HFF-Myc (cell line): ENCODE data around the gene PRKAG2.
"Not testable (repeated sequence)": the region's sequence is repeated elsewhere in the genome, so short reads cannot be mapped to it uniquely, and the experiment has no call there.

ENCODE experiments used
- DNase-seq: peaks from one replicate; pipeline ENCODE4 v3.0.0-alpha.2; 2011; ENCODE audit warnings: low read depth; ENCODE audit errors: extremely low read depth
- H3K4me3 ChIP-seq: replicated peaks from 2 replicates; pipeline ENCODE4 v1.5.1; 2011; ENCODE audit warnings: low read depth, mild to moderate bottlenecking, control low read depth, low read length
- CTCF ChIP-seq: IDR thresholded peaks from 2 replicates; pipeline ENCODE4 v1.5.1; 2012; ENCODE audit warnings: mild to moderate bottlenecking, low read depth, low read length, control low read depth; ENCODE audit errors: missing control alignments

Gene PRKAG2

GRCh38 chr7:151754688-151755130 lies 122.2 kb downstream of the PRKAG2 start:
- TF ChIP-seq CTCF: no peak
- no peak for DNase-seq
- no peak overlapping the region for H3K4me3 ChIP-seq

GRCh38 chr7:151754142-151754590 lies 122.7 kb downstream of the PRKAG2 start:
- DNase-seq: peak; percentile 99
- no peak overlapping the region for H3K4me3 ChIP-seq
- TF ChIP-seq CTCF: peak; percentile 100

- no peak for TF ChIP-seq CTCF
- no peak for DNase-seq
- H3K4me3 ChIP-seq: no peak overlapping the region
These were observed 123.9 kb downstream of the PRKAG2 start for GRCh38 chr7:151752816-151753595.

- no peak for DNase-seq
- TF ChIP-seq CTCF: no peak
- no peak overlapping the region for H3K4me3 ChIP-seq
These were observed 124.9 kb downstream of the PRKAG2 start for GRCh38 chr7:151752037-151752436.

- no peak for DNase-seq
- TF ChIP-seq CTCF: no peak
- no peak overlapping the region for H3K4me3 ChIP-seq
These were observed 128.2 kb downstream of the PRKAG2 start for GRCh38 chr7:151748733-151749132.

GRCh38 chr7:151748021-151748420 lies 128.9 kb downstream of the PRKAG2 start:
- H3K4me3 ChIP-seq, DNase-seq: not testable (repeated sequence)

- no peak for TF ChIP-seq CTCF
- H3K4me3 ChIP-seq: no peak overlapping the region
- no peak for DNase-seq
These were observed 131.2 kb downstream of the PRKAG2 start for GRCh38 chr7:151745706-151746105.
